Measurements from ENCODE around the gene TOP1. TPM values are rescaled to one million over a fixed set of nuclear protein-coding genes. Genes with fewer than 3 reads are reported as not detected.

The TOP1 gene
- total RNA-seq, 1 donor from 2014 or later: 80.9 TPM

DNA sequence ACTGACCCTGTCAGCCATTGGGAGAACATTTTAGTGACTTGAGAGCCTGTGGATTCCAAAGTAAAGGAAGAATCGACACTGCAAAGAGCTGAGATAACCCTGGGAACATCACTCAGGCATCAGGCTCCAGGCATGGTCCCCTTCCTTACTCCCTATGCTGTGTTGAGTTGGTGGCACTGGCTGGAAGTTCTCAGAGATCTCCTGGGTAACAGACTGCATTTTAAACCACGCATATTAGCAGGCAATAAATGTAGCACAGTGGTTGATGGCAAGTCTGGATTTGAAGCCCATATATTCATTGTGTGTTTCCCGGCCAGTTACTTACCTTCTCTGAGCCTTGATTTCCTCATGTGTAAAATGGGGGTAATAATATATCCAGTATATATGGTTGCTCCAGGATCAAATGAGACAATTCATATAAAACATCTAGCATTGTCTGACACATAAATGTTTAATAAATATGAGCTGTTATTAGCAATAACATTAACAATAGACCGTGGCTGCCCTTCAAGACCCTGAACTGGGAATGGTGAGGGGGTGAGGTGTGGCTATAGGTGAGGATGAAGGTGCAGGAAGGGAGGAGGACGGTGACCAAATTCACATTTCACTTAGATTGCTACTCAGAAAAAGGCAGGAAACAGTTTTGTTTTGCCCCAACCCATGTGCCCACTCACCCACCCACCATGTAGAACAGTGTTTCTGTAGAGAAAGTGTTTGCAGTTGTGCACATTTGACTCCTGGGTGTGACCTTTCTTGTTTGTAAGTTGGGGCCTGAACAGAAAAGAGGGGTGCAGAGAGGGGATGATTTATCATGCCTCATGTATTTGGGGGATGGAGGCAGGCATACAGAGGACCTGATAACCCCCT lies 110.8 kb downstream of the TOP1 start:
- intact Hi-C loops (cut with micrococcal nuclease): loop anchor here (1.0 to 5.0 kb wide), 2 partner anchors 18 to 478 kb away; partner anchors contain the start of gene CHD6

DNA sequence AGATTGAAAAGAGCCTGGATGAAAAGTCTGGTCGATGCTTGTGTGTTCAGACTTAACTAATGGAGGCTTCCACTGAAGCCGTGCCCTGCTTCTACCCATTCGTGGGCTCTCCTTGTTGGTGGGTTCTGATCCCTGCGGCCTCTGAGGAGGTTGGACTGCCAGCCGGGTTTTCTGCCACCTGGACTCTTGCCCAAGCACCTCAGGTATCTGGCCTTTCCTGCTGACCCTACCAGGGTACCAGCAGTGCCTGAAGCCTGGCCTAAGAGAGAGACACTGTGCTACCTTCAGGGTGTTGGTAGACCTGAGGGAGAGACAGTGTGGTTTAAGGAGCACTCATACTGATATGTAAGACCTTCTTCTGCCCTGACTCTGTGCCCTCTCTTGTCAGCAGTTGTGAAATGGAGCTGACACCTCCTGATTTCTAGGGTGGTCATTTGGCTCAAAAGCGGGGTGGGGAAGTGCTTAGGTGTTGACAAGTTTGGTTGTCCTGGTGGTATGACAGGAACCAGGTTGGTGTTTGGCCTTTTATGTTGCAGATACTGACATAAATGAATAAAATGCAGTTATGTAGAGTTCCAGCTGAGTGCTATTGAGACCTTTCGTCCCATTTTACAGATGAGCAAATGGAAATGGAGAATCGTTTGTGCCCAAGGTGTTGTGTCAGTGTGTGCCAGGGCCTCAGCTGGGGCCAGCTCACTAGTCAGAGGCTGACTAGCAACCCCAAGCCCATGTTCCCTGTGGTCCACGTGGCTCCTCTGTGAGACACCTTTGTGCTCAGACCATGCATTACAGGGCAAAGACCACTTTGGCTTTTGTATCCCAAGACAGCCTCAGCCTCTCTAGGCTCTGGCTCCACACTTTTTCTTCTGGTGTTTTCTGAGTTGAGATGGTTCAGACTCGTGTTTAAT lies 111.9 kb downstream of the TOP1 start:
- intact Hi-C loops (cut with micrococcal nuclease): no loop called here

DNA sequence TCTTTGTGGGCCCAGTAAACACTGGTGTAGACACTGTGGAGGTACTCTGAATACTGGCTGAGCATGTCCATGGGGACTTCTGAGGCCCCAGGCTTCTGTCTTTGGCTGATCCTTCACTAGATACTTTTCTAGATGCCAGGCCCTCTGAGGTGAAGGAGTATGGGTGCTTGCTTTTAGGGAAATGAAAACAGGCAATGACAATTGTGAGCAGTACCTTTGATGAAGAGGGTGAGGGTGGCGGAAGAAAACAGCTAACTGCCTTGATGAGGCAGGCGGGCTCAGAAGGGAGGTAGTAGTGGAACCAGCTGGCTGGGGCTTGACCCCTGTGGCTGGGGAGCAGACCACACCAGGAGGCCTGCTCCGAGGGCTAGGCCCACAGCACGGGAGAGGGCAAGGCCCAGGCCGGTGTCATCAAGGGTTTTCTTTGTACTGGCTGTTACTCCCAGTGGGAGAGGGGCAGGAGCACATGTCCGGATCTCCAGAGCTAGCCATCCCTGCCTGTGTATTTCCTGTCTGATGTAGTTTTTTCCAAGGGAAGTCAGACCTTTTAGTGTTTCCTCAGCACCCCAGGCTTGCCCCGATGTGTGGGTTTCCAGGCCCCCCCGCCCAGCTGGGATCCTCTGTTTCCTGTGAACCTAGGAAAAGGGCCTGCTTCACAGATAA lies 112.7 kb downstream of the TOP1 start:
- intact Hi-C loops (cut with micrococcal nuclease): no loop called here

DNA sequence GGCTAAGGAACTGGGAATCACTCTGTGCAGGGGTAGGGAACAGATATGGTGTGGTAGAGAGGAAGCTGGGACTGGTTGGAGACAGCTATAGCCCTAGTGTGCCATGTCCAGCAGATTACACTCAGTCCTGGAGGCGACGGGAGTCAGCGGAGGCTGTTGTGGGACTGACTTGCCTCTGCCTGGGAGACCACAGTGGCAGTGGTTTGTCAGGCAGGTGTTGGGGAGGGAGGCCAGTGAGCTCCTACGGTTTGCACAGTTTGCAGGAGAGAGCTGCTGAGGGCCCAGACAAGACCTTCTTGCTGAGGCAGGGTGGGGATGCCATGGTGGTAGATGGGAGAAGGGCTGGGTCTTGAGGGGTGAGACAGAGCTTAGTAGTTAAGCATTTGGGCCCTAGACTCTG lies 113.6 kb downstream of the TOP1 start:
- intact Hi-C loops (cut with micrococcal nuclease): no loop called here

DNA sequence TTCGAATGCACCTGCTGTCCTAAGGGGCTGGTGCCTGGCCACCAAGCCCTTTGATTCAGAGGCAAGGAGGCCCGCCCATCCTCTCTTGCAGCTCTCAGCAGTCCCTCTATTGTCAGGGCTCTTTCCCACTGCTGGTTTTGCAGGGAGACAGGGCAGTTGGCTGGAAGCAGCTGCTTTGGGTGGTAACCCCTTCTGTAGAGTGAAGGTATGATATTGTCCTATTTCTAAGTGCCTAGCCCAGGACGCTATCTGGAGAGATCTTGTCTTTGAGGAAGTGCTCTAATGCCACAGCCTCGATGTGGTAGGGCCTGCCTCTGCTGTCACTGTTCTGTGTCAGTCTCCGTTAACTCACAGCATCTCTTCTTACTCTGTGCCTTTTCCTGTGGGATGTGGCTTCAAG lies 114.3 kb downstream of the TOP1 start:
- intact Hi-C loops (cut with micrococcal nuclease): loop anchor here (1.0 kb wide), 1 partner anchor 14 kb away; no protein-coding TSS in a partner anchor

DNA sequence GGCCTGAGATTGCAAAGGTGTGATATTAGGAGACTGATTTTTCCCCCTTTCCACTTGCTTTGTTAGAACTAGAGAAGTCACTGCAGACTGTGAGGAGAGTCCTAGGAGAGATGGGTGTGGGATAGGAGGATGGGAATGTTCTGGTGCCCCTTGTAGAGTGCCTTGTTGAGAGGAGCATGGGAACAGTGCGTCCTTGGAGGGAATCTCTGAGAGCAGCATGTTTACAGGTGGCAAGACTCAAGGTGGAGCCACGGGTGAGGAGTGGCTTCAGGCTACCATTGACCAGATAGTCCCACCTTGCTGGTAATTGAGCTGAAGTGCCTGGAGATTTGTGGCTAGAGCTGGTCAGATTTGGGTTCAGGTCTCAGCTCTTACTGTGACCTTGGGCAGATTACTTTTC lies 114.7 kb downstream of the TOP1 start:
- intact Hi-C loops (cut with micrococcal nuclease): loop anchor here (1.0 kb wide), 1 partner anchor 14 kb away; no protein-coding TSS in a partner anchor

DNA sequence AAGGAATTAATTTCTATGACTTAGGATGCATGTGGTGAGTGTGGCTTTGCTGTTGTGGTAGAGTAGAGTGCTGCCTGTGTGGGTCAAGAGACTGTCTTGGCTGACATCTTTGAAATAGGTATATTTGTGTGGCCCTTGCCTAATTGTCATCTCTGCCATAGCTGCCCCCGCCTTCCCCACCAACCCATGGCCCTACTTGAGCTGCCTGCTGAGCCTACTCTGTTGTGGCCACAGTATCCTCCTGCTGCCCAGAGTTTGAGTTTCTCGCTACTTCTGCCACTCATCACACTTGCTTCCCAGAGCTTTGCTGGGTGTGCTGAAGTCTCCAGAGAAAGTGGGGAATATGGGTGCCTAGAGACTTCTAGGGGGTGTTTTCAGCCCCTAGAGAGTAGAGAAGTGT lies 116.7 kb downstream of the TOP1 start:
- intact Hi-C loops (cut with micrococcal nuclease): no loop called here

DNA sequence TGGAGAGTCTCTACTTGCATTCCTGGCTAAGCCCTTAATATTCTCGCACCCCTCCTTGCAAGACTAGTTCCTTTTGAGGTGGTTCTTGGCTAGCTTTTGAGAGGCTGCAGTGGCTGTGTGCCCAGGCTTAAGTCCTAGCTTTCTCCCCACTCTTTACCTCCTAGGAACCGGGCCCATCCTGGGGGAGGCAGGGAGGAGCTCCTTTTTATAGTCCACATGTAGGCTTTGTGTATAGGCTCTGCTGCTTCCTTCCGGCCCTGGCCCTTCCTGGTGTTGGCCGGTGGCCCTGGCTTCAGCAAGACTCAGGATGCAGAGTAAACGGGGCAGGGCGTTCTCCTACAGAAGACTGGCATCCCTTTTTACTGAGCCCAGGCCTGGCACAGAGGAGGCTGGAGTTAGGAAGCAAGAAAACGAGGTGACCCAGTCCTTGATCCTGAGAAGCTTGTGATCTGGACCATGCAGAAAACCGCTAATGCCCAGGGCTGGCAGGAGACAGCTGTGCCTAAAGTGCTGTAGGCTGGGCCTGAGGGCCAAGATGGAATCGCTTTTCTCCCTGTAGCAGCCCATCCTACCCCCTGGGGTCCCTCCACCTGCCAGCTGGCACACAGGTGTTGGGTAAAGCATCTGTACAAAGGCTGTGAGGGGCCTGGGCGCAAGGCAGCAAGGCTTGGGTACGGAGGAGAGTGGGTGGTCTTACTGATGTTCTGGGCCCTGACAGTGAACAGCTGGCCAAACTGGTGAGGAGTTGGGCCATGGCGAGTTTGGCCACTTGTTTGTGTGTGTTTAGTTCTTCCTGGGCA lies 117.4 kb downstream of the TOP1 start:
- intact Hi-C loops (cut with micrococcal nuclease): no loop called here

DNA sequence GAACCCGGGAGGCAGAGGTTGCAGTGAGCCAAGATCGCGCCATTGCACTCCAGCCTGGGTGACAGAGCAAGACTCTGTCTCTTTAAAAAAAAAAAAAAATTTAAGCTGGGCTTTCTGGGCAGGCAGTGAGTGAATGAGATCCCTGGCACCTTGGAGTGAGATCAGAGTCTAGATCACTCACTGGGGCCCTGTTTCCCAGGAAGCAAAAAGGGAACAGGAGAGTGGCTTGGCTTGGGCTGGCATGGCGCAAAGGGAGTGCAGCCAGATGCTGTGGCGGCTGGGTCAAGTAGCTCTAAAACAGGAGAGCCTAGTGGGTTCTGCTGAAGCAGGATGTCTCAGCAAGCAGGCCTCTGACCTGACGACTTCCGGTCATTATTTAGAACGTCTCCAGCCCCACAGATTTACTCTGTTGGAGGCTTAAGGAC lies 119.2 kb downstream of the TOP1 start:
- intact Hi-C loops (cut with micrococcal nuclease): no loop called here

DNA sequence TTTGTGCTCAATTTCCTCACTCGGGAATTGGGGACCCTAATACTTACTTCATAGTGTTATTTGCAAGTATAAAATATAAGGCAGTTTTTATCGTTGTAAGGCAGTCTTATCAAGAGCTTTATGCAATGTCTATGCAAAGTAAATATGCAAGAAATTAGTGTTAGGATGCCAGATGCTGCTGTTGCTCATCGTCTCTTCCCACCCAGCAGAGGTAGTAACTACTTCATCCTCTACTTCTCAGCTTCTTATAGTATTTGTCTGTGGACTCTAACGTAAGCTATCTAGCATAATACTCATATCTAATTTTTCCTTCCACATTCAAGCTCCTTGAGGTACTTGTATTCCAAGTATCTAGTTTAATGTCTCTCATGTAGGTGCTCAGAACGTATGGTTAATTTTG lies 120.3 kb downstream of the TOP1 start:
- intact Hi-C loops (cut with micrococcal nuclease): no loop called here

DNA sequence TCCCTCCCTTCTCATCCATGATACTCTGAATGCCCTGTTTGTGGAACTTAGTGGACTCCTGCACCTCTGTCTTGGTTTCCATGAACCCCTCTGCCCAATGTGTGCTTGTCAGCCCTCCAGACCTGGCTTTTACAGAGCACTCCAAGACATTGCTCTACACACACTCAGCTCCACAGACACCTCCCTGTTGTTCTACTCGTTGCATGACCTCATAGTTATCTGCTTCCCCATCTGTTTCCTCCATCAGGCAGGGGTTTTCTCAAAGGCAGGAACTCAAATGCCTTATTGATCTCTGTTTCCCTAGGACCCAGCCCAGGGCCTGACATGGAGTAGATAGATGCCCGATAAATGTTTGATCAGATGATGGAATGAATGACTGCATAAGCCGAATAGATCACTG lies 122.0 kb downstream of the TOP1 start:
- intact Hi-C loops (cut with micrococcal nuclease): loop anchor here (10.0 kb wide), 1 partner anchor 284 kb away; no protein-coding TSS in a partner anchor

DNA sequence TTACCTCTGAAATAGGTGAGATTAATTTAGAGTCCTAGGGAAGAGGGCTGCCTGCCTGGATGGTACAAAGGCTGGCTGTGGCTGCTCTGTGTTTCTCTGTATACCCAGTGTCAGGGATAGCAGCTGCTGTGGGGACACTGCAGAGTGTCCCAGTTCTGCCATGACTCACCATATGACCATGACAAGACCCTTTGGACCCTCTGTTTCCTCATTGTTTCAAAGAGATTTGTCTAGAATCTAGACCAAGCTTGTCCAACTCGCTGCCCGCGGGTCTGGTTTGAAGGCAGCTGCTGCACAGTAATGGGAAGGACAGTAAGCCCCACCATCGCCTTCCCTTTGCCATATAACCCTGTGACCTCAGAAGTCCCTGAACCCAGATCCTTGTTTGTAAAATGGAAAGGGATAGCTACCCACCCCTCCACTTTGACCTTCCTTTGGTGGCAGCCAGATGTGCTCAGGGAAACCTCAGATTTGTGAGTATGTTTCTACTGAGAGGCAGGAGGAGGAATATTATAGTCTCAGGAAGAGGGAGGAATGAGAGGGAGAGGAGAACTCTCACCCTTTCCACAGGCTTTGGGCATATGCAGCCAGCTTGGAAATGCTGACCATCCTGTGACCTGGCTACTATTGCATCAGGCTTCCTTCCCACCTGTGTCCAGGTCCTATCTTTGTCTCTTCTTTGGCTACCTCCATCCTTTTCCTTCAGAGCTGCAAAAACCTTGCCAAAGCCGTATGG lies 122.7 kb downstream of the TOP1 start:
- intact Hi-C loops (cut with micrococcal nuclease): loop anchor here (10.0 kb wide), 1 partner anchor 283 kb away; no protein-coding TSS in a partner anchor

DNA sequence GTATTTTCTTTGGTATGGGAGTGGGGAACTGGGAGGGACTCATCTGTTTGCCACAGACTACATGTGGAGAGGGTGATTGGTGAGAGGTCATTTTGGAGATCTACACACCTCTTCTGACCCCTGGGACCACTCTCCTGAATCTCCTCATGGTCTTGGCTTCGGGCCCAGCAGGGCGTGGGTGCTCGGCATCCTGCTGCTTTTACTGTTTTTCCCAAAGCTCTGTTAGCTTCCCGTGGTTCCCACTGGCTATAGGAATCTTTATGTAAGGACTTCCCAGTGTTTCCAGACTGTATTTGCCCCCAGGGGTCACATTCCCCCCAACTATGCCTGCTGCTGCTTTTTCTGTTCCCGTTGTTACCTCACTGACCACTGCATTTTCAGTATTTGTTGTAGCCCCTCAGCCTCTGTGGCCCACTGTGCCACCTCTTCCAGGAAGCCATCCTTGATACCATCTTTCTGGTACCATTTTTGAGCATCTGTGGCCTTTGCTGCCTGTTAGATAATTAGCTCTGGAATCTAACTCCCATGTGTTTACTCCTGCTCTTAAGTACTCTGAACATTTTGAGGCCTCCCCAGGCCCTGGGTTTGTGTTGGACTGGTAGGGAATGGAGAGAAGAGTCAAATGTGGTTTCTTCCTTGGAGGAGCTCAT lies 123.6 kb downstream of the TOP1 start:
- intact Hi-C loops (cut with micrococcal nuclease): loop anchor here (10.0 kb wide), 1 partner anchor 283 kb away; no protein-coding TSS in a partner anchor

DNA sequence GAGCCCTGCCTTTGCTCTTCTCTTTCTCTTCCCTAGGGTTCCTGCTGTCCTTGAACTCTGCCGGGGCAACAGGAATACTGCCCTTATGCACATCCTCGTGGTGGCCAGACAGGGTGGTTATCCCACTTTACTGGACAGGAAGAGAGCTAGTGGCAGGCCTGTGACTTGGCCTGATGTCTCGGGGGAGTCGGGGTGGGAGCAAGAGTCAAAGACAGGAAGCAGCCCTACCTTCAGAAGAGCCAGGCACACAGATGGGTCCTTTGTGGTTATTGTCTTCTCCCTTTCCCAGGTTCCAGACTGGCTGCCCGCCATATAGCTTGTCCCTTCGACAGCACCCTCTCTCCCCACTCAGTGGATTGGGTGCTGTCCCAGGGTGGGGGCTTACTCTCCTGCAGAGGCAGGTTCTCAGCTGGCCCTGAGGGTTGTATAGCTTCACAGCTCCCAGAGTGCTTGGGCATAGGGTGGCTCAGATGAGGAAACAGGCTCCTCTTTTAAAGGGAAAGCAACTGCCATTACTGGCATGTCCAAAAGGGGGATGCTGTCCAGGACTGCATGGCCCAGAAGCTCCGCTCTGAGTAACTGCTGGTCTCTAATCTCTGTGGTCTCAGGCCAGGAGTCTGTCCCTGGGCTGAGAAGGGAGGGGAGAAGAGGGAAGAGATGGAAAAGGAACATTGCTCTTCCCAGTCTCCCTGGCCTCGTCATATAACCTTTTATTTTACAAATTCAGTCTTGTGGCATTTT lies 126.0 kb downstream of the TOP1 start:
- intact Hi-C loops (cut with micrococcal nuclease): loop anchor here (5.0 to 10.0 kb wide), 2 partner anchors 280 to 538 kb away; no protein-coding TSS in a partner anchor

DNA sequence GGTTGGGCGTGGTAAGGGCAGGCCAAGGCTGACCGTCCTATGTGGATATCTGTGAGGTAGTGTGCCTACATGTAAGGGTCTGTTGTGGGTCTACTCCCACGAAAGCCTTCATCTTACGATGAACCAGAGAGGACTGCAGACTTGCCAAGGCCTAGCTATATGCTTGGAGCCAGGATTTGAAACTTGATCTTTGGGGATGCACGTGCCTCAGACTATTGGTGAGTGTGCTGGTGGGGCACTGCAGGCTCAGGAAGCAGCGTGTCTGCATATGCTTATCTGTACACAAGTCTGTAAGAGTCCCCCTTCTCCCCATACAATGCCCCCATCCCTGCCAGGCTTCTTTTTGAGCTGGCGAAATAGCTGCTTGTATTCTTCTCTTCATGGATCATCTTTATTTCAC lies 126.6 kb downstream of the TOP1 start:
- intact Hi-C loops (cut with micrococcal nuclease): loop anchor here (5.0 to 10.0 kb wide), 2 partner anchors 280 to 537 kb away; no protein-coding TSS in a partner anchor

DNA sequence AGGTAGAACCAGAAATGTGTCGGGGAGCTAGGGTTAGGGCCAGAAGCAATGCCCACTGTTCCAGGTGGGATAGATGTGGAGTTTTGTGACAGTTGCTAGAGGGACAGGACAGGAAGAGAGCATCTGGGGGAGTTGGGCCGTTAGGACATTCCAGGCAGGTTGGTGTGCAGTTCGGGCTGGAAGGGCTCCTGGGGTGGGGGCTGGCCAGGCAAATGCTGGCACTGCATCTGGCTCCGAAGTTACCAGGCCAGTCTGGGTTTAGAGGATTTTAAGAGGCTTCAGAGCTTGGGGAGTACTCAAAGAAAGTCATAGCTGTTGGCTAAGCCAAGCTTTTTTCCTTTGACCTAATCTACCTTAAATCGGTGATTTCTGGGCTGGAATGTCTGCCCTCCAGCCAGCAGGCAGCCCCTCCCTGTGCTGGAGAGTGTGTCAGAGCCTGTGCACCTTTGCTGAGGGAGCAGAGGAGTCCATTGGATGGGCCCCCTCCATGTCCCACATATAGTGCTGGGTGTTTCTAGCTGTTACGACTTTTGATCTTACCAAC lies 129.5 kb downstream of the TOP1 start:
- intact Hi-C loops (cut with micrococcal nuclease): loop anchor here (5.0 to 10.0 kb wide), 2 partner anchors 277 to 534 kb away; no protein-coding TSS in a partner anchor

DNA sequence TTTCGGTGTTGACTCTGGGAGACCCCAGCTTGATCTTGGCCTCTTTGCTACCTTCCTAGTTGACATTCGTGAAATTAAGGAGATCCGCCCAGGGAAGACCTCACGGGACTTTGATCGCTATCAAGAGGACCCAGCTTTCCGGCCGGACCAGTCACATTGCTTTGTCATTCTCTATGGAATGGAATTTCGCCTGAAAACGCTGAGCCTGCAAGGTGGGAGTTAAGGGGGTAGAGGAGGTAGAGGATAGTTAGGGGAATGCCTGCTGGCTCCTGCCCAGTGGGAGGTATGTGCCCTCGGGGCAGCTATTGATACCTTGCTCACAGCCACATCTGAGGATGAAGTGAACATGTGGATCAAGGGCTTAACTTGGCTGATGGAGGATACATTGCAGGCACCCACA lies 130.9 kb downstream of the TOP1 start:
- intact Hi-C loops (cut with micrococcal nuclease): loop anchor here (5.0 to 10.0 kb wide), 2 partner anchors 275 to 533 kb away; no protein-coding TSS in a partner anchor

DNA sequence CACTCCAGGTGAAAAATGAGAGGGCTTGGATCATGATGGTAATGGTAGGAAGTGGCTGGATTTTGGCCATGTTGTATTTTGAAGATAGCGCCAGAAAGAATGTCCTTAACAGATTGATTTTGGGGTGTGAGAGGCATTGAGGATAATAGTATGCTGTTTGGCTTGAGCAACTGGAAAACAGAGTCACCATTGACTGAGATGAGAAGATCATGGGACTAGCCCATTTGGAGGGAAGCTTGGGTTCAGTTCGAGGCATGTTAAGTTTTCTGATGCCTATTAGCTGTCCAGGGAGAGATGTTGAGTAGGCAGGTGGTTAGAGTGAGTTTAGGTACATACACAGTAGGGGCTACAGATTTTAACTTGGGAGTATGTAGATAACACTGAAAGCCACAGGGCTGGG lies 132.1 kb downstream of the TOP1 start:
- intact Hi-C loops (cut with micrococcal nuclease): no loop called here
